NCI-H510A treated with DMSO at 0.1 percent for 48 hours (cell line): ENCODE data around the gene L3MBTL2.
"Not testable (repeated sequence)": the region's sequence is repeated elsewhere in the genome, so short reads cannot be mapped to it uniquely, and the experiment has no call there.

ENCODE experiments used
- DNase-seq: peaks from one replicate; lab custom pipeline; 2025; lab: John Stamatoyannopoulos, UW

Gene L3MBTL2

GRCh38 chr22:41241133-41241676 is 36.1 kb downstream of the L3MBTL2 start:
- DNase-seq: no peak

- no peak for DNase-seq
These were observed 37.4 kb downstream of the L3MBTL2 start for GRCh38 chr22:41242396-41243117.

- DNase-seq: no peak
These were observed 38.2 kb downstream of the L3MBTL2 start for GRCh38 chr22:41243361-41243760.

GRCh38 chr22:41245917-41246499 is 40.9 kb downstream of the L3MBTL2 start:
- no peak for DNase-seq

GRCh38 chr22:41247703-41248102 is 42.6 kb downstream of the L3MBTL2 start:
- DNase-seq: no peak

GRCh38 chr22:41248314-41248713 is 43.2 kb downstream of the L3MBTL2 start:
- DNase-seq: no peak

GRCh38 chr22:41248758-41249157 is 43.6 kb downstream of the L3MBTL2 start:
- DNase-seq: no peak

GRCh38 chr22:41249442-41249841 is 44.3 kb downstream of the L3MBTL2 start:
- DNase-seq: no peak

DNA sequence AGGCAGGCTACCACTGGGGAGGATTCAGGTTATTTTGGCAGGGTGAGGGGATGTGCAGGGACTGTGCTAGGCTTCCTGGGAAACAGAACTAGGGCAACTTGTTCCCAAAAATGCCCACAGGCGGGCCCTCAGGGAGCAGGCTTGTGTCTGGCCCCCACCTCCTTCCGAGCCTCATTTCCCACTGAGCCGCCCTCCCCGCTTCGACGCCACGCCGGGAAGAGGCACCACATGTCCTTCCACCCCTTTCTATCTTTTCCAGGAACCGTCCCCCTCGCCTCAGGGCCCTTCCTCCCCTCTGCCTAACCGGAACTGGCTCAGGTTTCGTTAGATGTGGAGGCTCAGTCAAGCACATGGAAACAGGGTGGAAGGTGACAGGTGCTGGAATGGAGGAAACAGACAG is 45.0 kb downstream of the L3MBTL2 start:
- no peak for DNase-seq

GRCh38 chr22:41252365-41252764 is 47.3 kb downstream of the L3MBTL2 start:
- DNase-seq: no peak

- no peak for DNase-seq
These were observed 49.1 kb downstream of the L3MBTL2 start for GRCh38 chr22:41254230-41254629.

- DNase-seq: no peak
These were observed 51.4 kb downstream of the L3MBTL2 start for GRCh38 chr22:41256254-41257253.

- DNase-seq: no peak
These were observed 52.6 kb downstream of the L3MBTL2 start for GRCh38 chr22:41257696-41258095.

DNA sequence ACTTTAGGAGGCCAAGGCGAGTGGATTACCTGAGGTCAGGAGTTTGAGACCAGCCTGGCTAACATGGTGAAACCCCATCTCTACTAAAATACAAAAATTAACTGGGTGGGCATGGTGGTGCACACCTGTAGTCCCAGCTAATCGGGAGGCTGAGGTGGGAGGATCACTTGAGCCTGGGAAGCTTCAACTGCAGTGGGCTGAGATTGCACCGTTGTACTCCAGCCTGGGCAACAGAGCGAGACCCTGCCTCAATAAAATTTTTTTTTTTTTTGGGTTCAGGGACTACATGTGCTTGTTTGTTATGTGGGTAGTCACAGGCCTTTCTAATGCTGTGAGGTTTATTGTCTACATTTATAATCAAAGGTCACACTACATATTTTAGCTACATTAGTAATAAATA is 54.6 kb downstream of the L3MBTL2 start:
- not testable (repeated sequence) for DNase-seq

- no peak for DNase-seq
These were observed 55.8 kb downstream of the L3MBTL2 start for GRCh38 chr22:41260871-41261270.

- no peak for DNase-seq
These were observed 56.6 kb downstream of the L3MBTL2 start for GRCh38 chr22:41261541-41262249.

- DNase-seq: no peak
These were observed 57.2 kb downstream of the L3MBTL2 start for GRCh38 chr22:41262250-41262765.

GRCh38 chr22:41263704-41264103 is 58.6 kb downstream of the L3MBTL2 start:
- no peak for DNase-seq

GRCh38 chr22:41264408-41264941 is 59.4 kb downstream of the L3MBTL2 start:
- no peak for DNase-seq

GRCh38 chr22:41267958-41268357 is 62.8 kb downstream of the L3MBTL2 start:
- no peak for DNase-seq

GRCh38 chr22:41271787-41272186 is 66.7 kb downstream of the L3MBTL2 start:
- DNase-seq: no peak
